OCI-LY7 (cell line): ENCODE measurements around the gene COPRS.

Source experiments
- CTCF ChIP-seq: fragments of 200-600 bp; sonication (generic); conservative IDR thresholded peaks from 2 replicates; pipeline ENCODE4 v1.5.1; 2014; ENCODE audit warnings: mild to moderate bottlenecking, antibody characterized with exemption, low read length, moderate library complexity, mixed read lengths
- EZH2phosphoT487 ChIP-seq: fragments of 200-600 bp; sonication (generic); IDR thresholded peaks from 2 replicates; pipeline ENCODE4 v1.6.1; 2018; ENCODE audit warnings: low read depth, borderline replicate concordance, mild to moderate bottlenecking, mixed run types, antibody characterized with exemption, low read length, moderate library complexity, mixed read lengths

GRCh38 chr17:31824766-31825360 lies 34.2 kb downstream of the COPRS start:
- no peak for TF ChIP-seq EZH2phosphoT487
- TF ChIP-seq CTCF = no peak
